K562 (cell line): ENCODE measurements around the gene NPB. TPM values are rescaled to one million over a fixed set of nuclear protein-coding genes. Genes with fewer than 3 reads are reported as not detected.

Source experiments
- ATAC-seq: fragments of 200-7000 bp; cut with Tn5 transposase; 3 replicates; pipeline ENCODE4 v1.9.1; 2020; ENCODE audit warnings: moderate library complexity
- BruUV-seq: library from RNA; stranded (reverse); fragments of 400-500 nt; replicated peaks from 2 replicates; lab custom pipeline; 2021; lab: Mats Ljungman, UMichigan
- CTCF ChIA-PET: fragments of 300-600 bp; formaldehyde crosslinking; extraction: SDS; loops from one replicate; lab custom pipeline; 2021; ENCODE audit warnings: low intra/inter-chr PET ratio; lab: Yijun Ruan, JAX
- POLR2A ChIA-PET: fragments of 300-600, 350-650 bp; sonication (Branson Sonifier 250); formaldehyde crosslinking; extraction: SDS; loops from one replicate; lab custom pipeline; 2021; ENCODE audit warnings: antibody characterized with exemption, inconsistent platforms; lab: Yijun Ruan, JAX
- DNase-seq, 4 experiments: peaks; one replicate each; pipeline versions ENCODE4 v3.0.0 to v3.0.0-alpha.2; 2011 to 2018; ENCODE audit warnings: low spot score in 3 of 4, mixed read lengths in 3 of 4; ENCODE audit errors: extremely low read depth in 1 of 4
- FAIRE-seq: peaks from 2 replicates; lab custom pipeline; 2011; peaks lifted over from hg19 to GRCh38; lab: Jason Lieb, UNC
- H2AFZ ChIP-seq: 2 replicates; pipeline ENCODE4 v1.6.0; 2011; ENCODE audit warnings: low read depth, low read length, control low read depth, inconsistent platforms
- H3K27ac ChIP-seq: fragments of 200-600 bp; 3 replicates; pipeline ENCODE4 v1.8.0; 2011; ENCODE audit warnings: low read depth, mild to moderate bottlenecking, control low read depth, inconsistent platforms, low read length, moderate library complexity, mixed read lengths; ENCODE audit errors: extremely low read depth
- H3K27me3 ChIP-seq, 2 experiments: fragments of 300-600 bp in 1 of 2; 2 replicates in 1 of 2; 3 replicates in 1 of 2; pipeline versions ENCODE4 v1.6.0 to v1.8.0; 2011; ENCODE audit warnings: inconsistent platforms in 2 of 2, low read length in 2 of 2, mild to moderate bottlenecking in 1 of 2, mixed read lengths in 1 of 2, moderate library complexity in 1 of 2; ENCODE audit not compliant: control insufficient read depth in 2 of 2, insufficient read depth in 2 of 2
- H3K36me3 ChIP-seq: fragments of 300-600 bp; 3 replicates; pipeline ENCODE4 v1.8.0; 2011; ENCODE audit warnings: mild to moderate bottlenecking, low read length, inconsistent platforms; ENCODE audit not compliant: control insufficient read depth, insufficient read depth
- H3K4me1 ChIP-seq, 2 experiments: fragments of 200-600 bp in 1 of 2; replicated peaks in 1 of 2; 2 replicates in 1 of 2; 3 replicates in 1 of 2; pipeline versions ENCODE4 v1.5.1 to v1.8.0; 2011; ENCODE audit warnings: inconsistent platforms in 2 of 2, low read length in 2 of 2, mild to moderate bottlenecking in 1 of 2, mixed read lengths in 1 of 2, moderate library complexity in 1 of 2; ENCODE audit not compliant: control insufficient read depth in 2 of 2, insufficient read depth in 2 of 2
- H3K4me2 ChIP-seq: 2 replicates; pipeline ENCODE4 v1.6.1; 2011; ENCODE audit warnings: low read length, control low read depth, inconsistent platforms, mixed read lengths; ENCODE audit not compliant: insufficient read depth
- H3K4me3 ChIP-seq: fragments of 200-600 bp; sonication (generic), shearing (Covaris generic); 2 replicates; pipeline ENCODE4 v1.5.1; 2016; ENCODE audit warnings: control low read depth, inconsistent platforms
- H3K79me2 ChIP-seq: fragments of 200-600 bp; 3 replicates; pipeline ENCODE4 v1.8.0; 2011; ENCODE audit warnings: low read length, inconsistent platforms; ENCODE audit not compliant: control insufficient read depth, insufficient read depth
- H3K9ac ChIP-seq, 2 experiments: 2 replicates each; pipeline versions ENCODE4 v1.6.0 to v1.6.1; 2011; ENCODE audit warnings: low read depth in 2 of 2, low read length in 2 of 2, control low read depth in 1 of 2, inconsistent platforms in 1 of 2, mild to moderate bottlenecking in 1 of 2, mixed read lengths in 1 of 2; ENCODE audit not compliant: insufficient read depth in 1 of 2
- H3K9me1 ChIP-seq: one replicate; pipeline ENCODE4 v1.6.0; 2011; ENCODE audit warnings: inconsistent platforms, mild to moderate bottlenecking, low read length, moderate library complexity; ENCODE audit not compliant: control insufficient read depth, insufficient read depth
- H3K9me3 ChIP-seq: replicated peaks from 2 replicates; pipeline ENCODE4 v1.5.1; 2011; ENCODE audit warnings: low read depth, low read length, inconsistent platforms; ENCODE audit not compliant: control insufficient read depth, insufficient read depth
- H4K20me1 ChIP-seq: replicated peaks from 2 replicates; pipeline ENCODE4 v1.6.1; 2011; ENCODE audit warnings: low read length, inconsistent platforms, mixed read lengths; ENCODE audit not compliant: control insufficient read depth, insufficient read depth
- IRF2 ChIP-seq: sonication (generic); formaldehyde crosslinking; IDR thresholded peaks from 2 replicates; pipeline ENCODE4 v1.8.1; 2022; ENCODE audit warnings: mild to moderate bottlenecking, missing genetic modification reagents
- POLR2AphosphoS5 ChIP-seq: IDR thresholded peaks from 2 replicates; pipeline ENCODE4 v1.6.1; 2011; ENCODE audit warnings: mild to moderate bottlenecking, low read depth, low read length, moderate library complexity; ENCODE audit not compliant: control insufficient read depth, insufficient read depth
- POLR2G ChIP-seq: fragments of 200-400 bp; formaldehyde crosslinking; IDR thresholded peaks from 2 replicates; pipeline ENCODE4 v1.6.1; 2017; ENCODE audit warnings: low read depth, mild to moderate bottlenecking, antibody characterized with exemption, low read length, moderate library complexity
- SUPT5H ChIP-seq: fragments of 450-650 bp; IDR thresholded peaks from 2 replicates; pipeline ENCODE4 v1.6.1; 2016
- TAF15 ChIP-seq: fragments of 200-400 bp; formaldehyde crosslinking; IDR thresholded peaks from 2 replicates; pipeline ENCODE4 v1.6.1; 2017; ENCODE audit warnings: mild to moderate bottlenecking, low read depth, low read length, moderate library complexity
- ZNF445 ChIP-seq: fragments of 250-450 bp; sonication (Bioruptor Pico); IDR thresholded peaks from 2 replicates; pipeline ENCODE4 v1.4.0; 2020; ENCODE audit warnings: low read depth, mild to moderate bottlenecking, moderate library complexity
- ZNF655 ChIP-seq: fragments of 250-450 bp; sonication (Bioruptor Pico); IDR thresholded peaks from 2 replicates; pipeline ENCODE4 v1.5.0; 2021
- ZSCAN32 ChIP-seq: fragments of 450-650 bp; formaldehyde crosslinking; IDR thresholded peaks from 2 replicates; pipeline ENCODE4 v1.4.0; 2020; ENCODE audit warnings: mild to moderate bottlenecking, moderate library complexity
- WGBS: fragments of 100-300 bp; shearing (Covaris generic); methylation state at CpG from one replicate; pipeline ENCODE4 v1.1.6; 2016; ENCODE audit warnings: low coverage, mixed read lengths; ENCODE audit not compliant: insufficient coverage; ENCODE audit errors: missing lambda C conversion rate; 5-methylcytosine and 5-hydroxymethylcytosine counted together
- in situ Hi-C: fragments of 300-500 bp; cut with MboI; formaldehyde crosslinking; loops from 4 replicates; pipeline ENCODE4 v1.15.0; 2018; ENCODE audit warnings: inconsistent platforms, mixed read lengths
- intact Hi-C: fragments of 100-400 bp; cut with micrococcal nuclease; formaldehyde crosslinking; loops from 2 replicates; pipeline ENCODE4 v1.14.2; 2022
- polyA plus RNA-seq, 8 experiments: library from polyadenylated mRNA; depleted of rRNA in 4 of 8; stranded (reverse) in 5 of 8; unstranded in 3 of 8; fragments of >200 nt; fragmentation: Nextera tagmentation in 2 of 8; fragmentation: Illumina TruSeq in 1 of 8; extraction: Ambion mirVana in 2 of 8; extraction: Trizol in 1 of 8; gene quantifications; 2 replicates each; pipeline versions ENCODE4 v1.2.1 to v1.2.3, GENCODE V29; 2011 to 2014; ENCODE audit warnings: inconsistent platforms in 1 of 8, missing spikeins in 1 of 8
- total RNA-seq, 7 experiments: library from RNA; depleted of rRNA in 6 of 7; stranded (reverse); fragments of >200 nt in 6 of 7; fragmentation: Illumina TruSeq in 2 of 7; extraction: Trizol in 2 of 7; gene quantifications; 2 replicates each; pipeline versions ENCODE4 v1.2.1 to v1.2.3, GENCODE V29; 2011 to 2021; ENCODE audit warnings: low replicate concordance in 1 of 7
- TF ChIP-seq, protein P1 (sequence below): sonication (generic); formaldehyde crosslinking; IDR thresholded peaks from 2 replicates; pipeline ENCODE4 v1.8.0; 2022; ENCODE audit warnings: mild to moderate bottlenecking, missing genetic modification reagents
- TF ChIP-seq, protein P2 (sequence below): sonication (generic); formaldehyde crosslinking; IDR thresholded peaks from 2 replicates; pipeline ENCODE4 v1.8.0; 2022; ENCODE audit warnings: mild to moderate bottlenecking, low read depth, missing genetic modification reagents
- TF ChIP-seq, protein P3 (sequence below): fragments of 250-450 bp; sonication (Bioruptor Pico); IDR thresholded peaks from 2 replicates; pipeline ENCODE4 v1.5.1; 2021; ENCODE audit warnings: mild to moderate bottlenecking

The NPB gene
- total and polyA plus RNA-seq, 9 of the 15 experiments (the other 6 are each of a cell fraction or from before 2014, with no cell fraction given), result 0.03 to 0.61 (median 0.14) TPM; not detected in 2

GRCh38 chr17:81865358-81865732, 36.7 kb upstream of the NPB start (continued):
- no peak for TF ChIP-seq ZNF445 (CRISPR knock-in tag)
- TF ChIP-seq, protein P1, sequence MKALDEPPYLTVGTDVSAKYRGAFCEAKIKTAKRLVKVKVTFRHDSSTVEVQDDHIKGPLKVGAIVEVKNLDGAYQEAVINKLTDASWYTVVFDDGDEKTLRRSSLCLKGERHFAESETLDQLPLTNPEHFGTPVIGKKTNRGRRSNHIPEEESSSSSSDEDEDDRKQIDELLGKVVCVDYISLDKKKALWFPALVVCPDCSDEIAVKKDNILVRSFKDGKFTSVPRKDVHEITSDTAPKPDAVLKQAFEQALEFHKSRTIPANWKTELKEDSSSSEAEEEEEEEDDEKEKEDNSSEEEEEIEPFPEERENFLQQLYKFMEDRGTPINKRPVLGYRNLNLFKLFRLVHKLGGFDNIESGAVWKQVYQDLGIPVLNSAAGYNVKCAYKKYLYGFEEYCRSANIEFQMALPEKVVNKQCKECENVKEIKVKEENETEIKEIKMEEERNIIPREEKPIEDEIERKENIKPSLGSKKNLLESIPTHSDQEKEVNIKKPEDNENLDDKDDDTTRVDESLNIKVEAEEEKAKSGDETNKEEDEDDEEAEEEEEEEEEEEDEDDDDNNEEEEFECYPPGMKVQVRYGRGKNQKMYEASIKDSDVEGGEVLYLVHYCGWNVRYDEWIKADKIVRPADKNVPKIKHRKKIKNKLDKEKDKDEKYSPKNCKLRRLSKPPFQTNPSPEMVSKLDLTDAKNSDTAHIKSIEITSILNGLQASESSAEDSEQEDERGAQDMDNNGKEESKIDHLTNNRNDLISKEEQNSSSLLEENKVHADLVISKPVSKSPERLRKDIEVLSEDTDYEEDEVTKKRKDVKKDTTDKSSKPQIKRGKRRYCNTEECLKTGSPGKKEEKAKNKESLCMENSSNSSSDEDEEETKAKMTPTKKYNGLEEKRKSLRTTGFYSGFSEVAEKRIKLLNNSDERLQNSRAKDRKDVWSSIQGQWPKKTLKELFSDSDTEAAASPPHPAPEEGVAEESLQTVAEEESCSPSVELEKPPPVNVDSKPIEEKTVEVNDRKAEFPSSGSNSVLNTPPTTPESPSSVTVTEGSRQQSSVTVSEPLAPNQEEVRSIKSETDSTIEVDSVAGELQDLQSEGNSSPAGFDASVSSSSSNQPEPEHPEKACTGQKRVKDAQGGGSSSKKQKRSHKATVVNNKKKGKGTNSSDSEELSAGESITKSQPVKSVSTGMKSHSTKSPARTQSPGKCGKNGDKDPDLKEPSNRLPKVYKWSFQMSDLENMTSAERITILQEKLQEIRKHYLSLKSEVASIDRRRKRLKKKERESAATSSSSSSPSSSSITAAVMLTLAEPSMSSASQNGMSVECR, result no peak

- H3K27ac ChIP-seq, result no peak overlapping the region
- H3K9me3 ChIP-seq, result no peaks in the 10 kb centered on the region
- intact Hi-C loops (no loop called here), in situ Hi-C loops (no loop called here)
- ChIA-PET CTCF (no interaction called here), POLR2A (interaction anchor here (0.6 to 1.9 kb wide), 9 partner anchors 14 to 736 kb away, joined by 3 to 5 read pairs (median 3); partner anchors contain the start of genes ARL16, HGS, NPB and SIRT7)
- FAIRE-seq (no peak), ATAC-seq (no peak), DNase-seq (no peak)
- 81% methylated on average over 18 of the region's 18 CpGs for WGBS
- BruUV-seq, result no TSS peak
- no peak overlapping the region for H3K4me3 ChIP-seq
- no peak overlapping the region for H2AFZ ChIP-seq
- no peak overlapping the region for H3K4me2 ChIP-seq
- H3K9ac ChIP-seq, result peak overlapping the region in 1 of 2 experiments; percentile 80; a peak in 2 of 4 replicates
- peaks cover 35 to 83% of the 10 kb centered on the region in 2 experiments for H3K4me1 ChIP-seq
- no peaks in the 10 kb centered on the region for H3K27me3 ChIP-seq
- peaks cover 41% of the 10 kb centered on the region for H4K20me1 ChIP-seq
- no peaks in the 10 kb centered on the region for H3K9me1 ChIP-seq
- H3K79me2 ChIP-seq, result peaks cover 71% of the 10 kb centered on the region
- H3K36me3 ChIP-seq, result peaks cover 70% of the 10 kb centered on the region
- TF ChIP-seq POLR2AphosphoS5, result peak; percentile 12; the same call in 1 of the 2 replicates
- peak; percentile 20; the same call in 1 of the 2 replicates for TF ChIP-seq TAF15
- TF ChIP-seq POLR2G, result peak; percentile 63
- 0 out of 2 replicates have a peak, but pooled peaks have one; percentile 27 for TF ChIP-seq ZNF655 (CRISPR knock-in tag)
- 0 out of 2 replicates have a peak, but pooled peaks have one; percentile 2 for TF ChIP-seq ZSCAN32 (CRISPR knock-in tag)
- TF ChIP-seq, protein P2, sequence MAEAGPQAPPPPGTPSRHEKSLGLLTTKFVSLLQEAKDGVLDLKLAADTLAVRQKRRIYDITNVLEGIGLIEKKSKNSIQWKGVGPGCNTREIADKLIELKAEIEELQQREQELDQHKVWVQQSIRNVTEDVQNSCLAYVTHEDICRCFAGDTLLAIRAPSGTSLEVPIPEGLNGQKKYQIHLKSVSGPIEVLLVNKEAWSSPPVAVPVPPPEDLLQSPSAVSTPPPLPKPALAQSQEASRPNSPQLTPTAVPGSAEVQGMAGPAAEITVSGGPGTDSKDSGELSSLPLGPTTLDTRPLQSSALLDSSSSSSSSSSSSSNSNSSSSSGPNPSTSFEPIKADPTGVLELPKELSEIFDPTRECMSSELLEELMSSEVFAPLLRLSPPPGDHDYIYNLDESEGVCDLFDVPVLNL, result 0 out of 2 replicates have a peak, but pooled peaks have one; percentile 35
- TF ChIP-seq, protein P3, sequence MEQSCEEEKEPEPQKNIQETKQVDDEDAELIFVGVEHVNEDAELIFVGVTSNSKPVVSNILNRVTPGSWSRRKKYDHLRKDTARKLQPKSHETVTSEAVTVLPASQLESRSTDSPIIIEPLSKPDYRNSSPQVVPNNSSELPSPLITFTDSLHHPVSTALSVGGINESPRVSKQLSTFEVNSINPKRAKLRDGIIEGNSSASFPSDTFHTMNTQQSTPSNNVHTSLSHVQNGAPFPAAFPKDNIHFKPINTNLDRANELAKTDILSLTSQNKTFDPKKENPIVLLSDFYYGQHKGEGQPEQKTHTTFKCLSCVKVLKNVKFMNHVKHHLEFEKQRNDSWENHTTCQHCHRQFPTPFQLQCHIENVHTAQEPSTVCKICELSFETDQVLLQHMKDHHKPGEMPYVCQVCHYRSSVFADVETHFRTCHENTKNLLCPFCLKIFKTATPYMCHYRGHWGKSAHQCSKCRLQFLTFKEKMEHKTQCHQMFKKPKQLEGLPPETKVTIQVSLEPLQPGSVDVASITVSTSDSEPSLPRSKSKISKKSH, result no peak
- peak; percentile 10 for TF ChIP-seq SUPT5H
- no peak for TF ChIP-seq IRF2 (CRISPR knock-in tag)
Observed at GRCh38 chr17:81865733-81866439, 36.2 kb upstream of the NPB start.
